BE2C (cell line): Measurements from ENCODE around the gene HIGD1C.
A peak's percentile ranks its signal among the peaks of the same experiment; 100 is the strongest.

Experiments
- DNase-seq: peaks from one replicate; pipeline ENCODE4 v3.0.0-alpha.2; 2020
- H3K27me3 ChIP-seq: fragments of 250-450 bp; sonication (Bioruptor Pico); 2 replicates; pipeline ENCODE4 v1.5.1; 2020; ENCODE audit warnings: mild to moderate bottlenecking
- H3K36me3 ChIP-seq: fragments of 250-450 bp; sonication (Bioruptor Pico); 2 replicates; pipeline ENCODE4 v1.5.1; 2020; ENCODE audit warnings: mild to moderate bottlenecking
- H3K4me1 ChIP-seq: fragments of 250-450 bp; sonication (Bioruptor Pico); 2 replicates; pipeline ENCODE4 v1.5.1; 2020
- H3K4me3 ChIP-seq: 2 replicates; pipeline ENCODE4 v1.5.1; 2011; ENCODE audit warnings: low read depth, low read length
- H3K9me3 ChIP-seq: fragments of 250-450 bp; sonication (Bioruptor Pico); 2 replicates; pipeline ENCODE4 v1.5.1; 2020
- CTCF ChIP-seq: IDR thresholded peaks from 2 replicates; pipeline ENCODE4 v1.5.1; 2012; ENCODE audit warnings: mild to moderate bottlenecking, low read depth, low read length

The HIGD1C gene

GRCh38 chr12:50932787-50933280 lies 19.5 kb upstream of the HIGD1C start:
- DNase-seq: no peak
- no peak for TF ChIP-seq CTCF
- Histone ChIP-seq H3K27me3 (no peaks in the 10 kb centered on the region), H3K4me1 (peaks cover 24% of the 10 kb centered on the region), H3K36me3 (peaks cover 59% of the 10 kb centered on the region), H3K4me3 (no peak overlapping the region; the same call in 1 of the 2 replicates), H3K9me3 (no peaks in the 10 kb centered on the region; the same call in 1 of the 2 replicates)

- no peaks in the 10 kb centered on the region; the same call in 1 of the 2 replicates for H3K9me3 ChIP-seq
- H3K4me3 ChIP-seq: no peak overlapping the region
- peak; percentile 66 for DNase-seq
- H3K27me3 ChIP-seq: no peaks in the 10 kb centered on the region
- no peak for TF ChIP-seq CTCF
- H3K4me1 ChIP-seq: peaks cover 24% of the 10 kb centered on the region
- H3K36me3 ChIP-seq: peaks cover 52% of the 10 kb centered on the region
Measured at GRCh38 chr12:50933459-50934124, 18.8 kb upstream of the HIGD1C start.

GRCh38 chr12:50934371-50934851 lies 17.9 kb upstream of the HIGD1C start:
- H3K4me3 ChIP-seq: no peak overlapping the region
- TF ChIP-seq CTCF: no peak
- H3K27me3 ChIP-seq: no peaks in the 10 kb centered on the region
- no peak for DNase-seq
- peaks cover 24% of the 10 kb centered on the region for H3K4me1 ChIP-seq
- H3K36me3 ChIP-seq: peaks cover 43% of the 10 kb centered on the region
- H3K9me3 ChIP-seq: no peaks in the 10 kb centered on the region; the same call in 1 of the 2 replicates

- TF ChIP-seq CTCF: no peak
- H3K9me3 ChIP-seq: no peaks in the 10 kb centered on the region; the same call in 1 of the 2 replicates
- H3K27me3 ChIP-seq: no peaks in the 10 kb centered on the region
- H3K4me1 ChIP-seq: peaks cover 24% of the 10 kb centered on the region
- peaks cover 36% of the 10 kb centered on the region for H3K36me3 ChIP-seq
- no peak overlapping the region for H3K4me3 ChIP-seq
- DNase-seq: no peak
Measured at GRCh38 chr12:50934981-50935807, 17.1 kb upstream of the HIGD1C start.

GRCh38 chr12:50936821-50937530 lies 15.4 kb upstream of the HIGD1C start:
- H3K9me3 ChIP-seq: no peaks in the 10 kb centered on the region; the same call in 1 of the 2 replicates
- TF ChIP-seq CTCF: no peak
- no peaks in the 10 kb centered on the region for H3K27me3 ChIP-seq
- H3K4me1 ChIP-seq: peaks cover 23% of the 10 kb centered on the region
- H3K4me3 ChIP-seq: no peak overlapping the region
- H3K36me3 ChIP-seq: peaks cover 20% of the 10 kb centered on the region
- no peak for DNase-seq
